OCI-LY3 (cell line): ENCODE results near the gene LSM14B.

Experiments
- CTCF ChIP-seq: fragments of 200-600, 300-600 bp; sonication (generic); IDR thresholded peaks from 2 replicates; pipeline ENCODE4 v1.5.1; 2014; ENCODE audit warnings: antibody characterized with exemption, low read length, low read depth
- EZH2phosphoT487 ChIP-seq: fragments of 200-600 bp; shearing (Covaris generic); IDR thresholded peaks from 2 replicates; pipeline ENCODE4 v1.6.1; 2018; ENCODE audit warnings: antibody characterized with exemption, mixed run types, low read depth

GRCh38 chr20:62117658-62118057, 4.6 kb upstream of the LSM14B start:
- no peak for TF ChIP-seq CTCF
- no peak for TF ChIP-seq EZH2phosphoT487
